Femur (tissue), 1 donor: ENCODE data around the gene C1QTNF9.
"Not testable (repeated sequence)": the region's sequence is repeated elsewhere in the genome, so short reads cannot be mapped to it uniquely, and the experiment has no call there.

Experiments used
- DNase-seq: peaks from one replicate; pipeline ENCODE4 v3.0.0-alpha.2; 2017

C1QTNF9 gene

DNA sequence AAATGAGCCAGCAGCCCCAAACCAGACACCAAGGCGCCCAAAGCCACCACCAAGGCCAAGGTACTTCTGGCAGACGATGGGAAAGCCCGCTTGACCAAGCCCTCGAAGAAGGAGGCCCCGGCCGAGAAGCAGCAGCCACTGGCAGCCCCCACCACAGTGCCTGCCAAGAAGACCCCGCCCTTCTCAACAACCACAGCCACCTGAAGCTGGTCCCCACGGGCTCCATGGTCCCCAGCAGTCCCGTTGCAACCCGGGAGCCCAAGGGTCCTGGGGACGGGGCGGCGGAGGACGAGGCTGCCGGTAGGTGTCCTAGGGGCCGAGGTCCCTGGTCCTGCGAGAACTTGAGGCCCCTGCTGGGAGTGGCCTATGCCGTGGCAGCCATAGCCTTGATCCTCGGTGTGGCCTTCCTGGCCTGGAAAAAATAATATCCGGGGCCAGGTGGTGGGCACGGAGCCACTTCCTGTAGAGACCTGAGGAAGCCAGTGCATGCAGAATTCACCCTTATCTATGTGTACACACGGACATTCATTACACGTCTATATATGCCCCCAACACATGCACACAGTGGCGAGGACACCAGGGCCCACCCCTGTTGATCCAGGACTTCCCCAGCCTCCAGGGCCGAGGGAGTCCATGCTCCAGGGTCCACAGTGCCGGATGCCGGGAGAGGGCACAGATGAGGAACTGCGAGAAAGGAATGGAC lies 13.8 kb downstream of the C1QTNF9 start:
- no peak for DNase-seq

DNA sequence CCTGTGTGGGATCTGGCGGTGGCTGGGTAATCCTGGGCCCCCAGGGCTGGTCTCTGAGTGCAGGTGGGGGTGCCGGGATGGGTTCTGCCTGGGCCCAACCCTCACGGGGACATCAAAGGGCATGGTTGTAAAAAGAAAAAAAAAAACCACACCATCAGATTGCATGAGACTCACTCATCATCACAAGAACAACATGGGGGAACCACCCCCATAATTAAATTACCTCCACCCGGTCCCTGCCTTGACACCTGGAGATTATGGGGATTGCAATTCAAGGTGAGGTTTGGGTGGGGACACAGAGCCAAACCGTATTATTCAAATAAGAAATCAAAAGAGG lies 14.3 kb downstream of the C1QTNF9 start:
- DNase-seq = no peak

- DNase-seq = not testable (repeated sequence)
These were observed 18.2 kb downstream of the C1QTNF9 start for GRCh38 chr13:24327598-24327997.

- no peak for DNase-seq
These were observed 18.8 kb downstream of the C1QTNF9 start for GRCh38 chr13:24328145-24328544.

DNA sequence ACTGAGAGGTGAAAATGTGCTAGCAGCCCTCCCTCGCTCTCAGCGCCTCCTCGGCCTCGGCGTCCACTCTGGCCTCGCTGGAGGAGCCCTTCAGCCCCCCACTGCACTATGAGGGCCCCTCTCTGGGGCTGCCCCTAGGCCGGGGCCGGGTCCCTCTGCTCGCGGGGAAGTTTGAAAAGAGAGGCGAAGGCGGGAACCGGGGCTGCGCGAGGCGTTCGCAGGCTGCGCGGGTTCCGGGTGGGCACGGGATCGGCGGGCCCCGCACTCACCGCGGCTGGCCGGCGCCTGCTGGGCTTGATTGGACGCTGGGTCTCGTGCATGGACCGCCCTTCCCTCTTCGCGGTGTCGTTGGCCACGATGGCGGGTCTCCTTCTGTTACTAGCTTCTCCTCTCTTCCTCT lies 29.3 kb downstream of the C1QTNF9 start:
- no peak for DNase-seq

GRCh38 chr13:24339937-24340607 lies 30.7 kb downstream of the C1QTNF9 start:
- no peak for DNase-seq

- no peak for DNase-seq
These were observed 31.2 kb downstream of the C1QTNF9 start for GRCh38 chr13:24340608-24340955.

DNA sequence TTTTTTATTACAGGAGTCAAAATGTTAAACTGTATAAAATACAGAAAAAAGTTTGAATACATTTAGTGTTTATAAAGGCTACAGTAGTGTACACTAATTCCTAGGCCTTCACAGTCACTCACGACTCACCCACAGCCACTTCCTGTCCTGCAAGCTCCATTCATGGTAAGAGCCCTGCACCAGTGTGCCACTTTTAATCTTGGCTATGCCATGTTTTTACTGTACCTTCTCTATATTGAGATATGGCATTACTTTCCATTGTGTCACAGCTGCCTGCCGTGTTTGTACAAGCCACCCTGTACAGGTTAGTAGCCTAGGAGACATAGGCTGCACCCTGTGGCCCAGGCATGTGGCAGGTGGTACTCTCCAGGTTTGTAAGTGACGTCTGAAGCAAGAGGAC lies 32.1 kb downstream of the C1QTNF9 start:
- DNase-seq = no peak

DNA sequence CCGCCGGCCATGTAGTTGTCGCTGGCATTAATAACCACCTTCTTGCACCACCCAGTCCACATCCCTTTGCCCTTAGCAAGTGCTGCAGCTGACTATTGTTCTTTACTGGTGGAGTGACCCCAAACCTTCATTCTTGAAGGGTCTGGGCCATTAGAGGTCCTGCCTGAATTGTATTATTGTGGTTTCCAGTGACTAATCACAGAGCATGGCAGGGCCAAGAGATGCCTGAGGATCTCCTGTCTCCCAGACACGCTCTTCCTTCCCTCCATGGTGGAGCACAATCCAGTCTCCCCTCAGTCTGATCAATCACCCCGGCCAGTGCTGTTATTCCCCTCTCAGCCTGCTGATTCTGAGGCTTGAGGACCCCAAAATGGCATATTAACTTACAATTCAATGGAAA lies 39.0 kb downstream of the C1QTNF9 start:
- DNase-seq = no peak

- no peak for DNase-seq
These were observed 39.6 kb downstream of the C1QTNF9 start for GRCh38 chr13:24348797-24349515.

DNA sequence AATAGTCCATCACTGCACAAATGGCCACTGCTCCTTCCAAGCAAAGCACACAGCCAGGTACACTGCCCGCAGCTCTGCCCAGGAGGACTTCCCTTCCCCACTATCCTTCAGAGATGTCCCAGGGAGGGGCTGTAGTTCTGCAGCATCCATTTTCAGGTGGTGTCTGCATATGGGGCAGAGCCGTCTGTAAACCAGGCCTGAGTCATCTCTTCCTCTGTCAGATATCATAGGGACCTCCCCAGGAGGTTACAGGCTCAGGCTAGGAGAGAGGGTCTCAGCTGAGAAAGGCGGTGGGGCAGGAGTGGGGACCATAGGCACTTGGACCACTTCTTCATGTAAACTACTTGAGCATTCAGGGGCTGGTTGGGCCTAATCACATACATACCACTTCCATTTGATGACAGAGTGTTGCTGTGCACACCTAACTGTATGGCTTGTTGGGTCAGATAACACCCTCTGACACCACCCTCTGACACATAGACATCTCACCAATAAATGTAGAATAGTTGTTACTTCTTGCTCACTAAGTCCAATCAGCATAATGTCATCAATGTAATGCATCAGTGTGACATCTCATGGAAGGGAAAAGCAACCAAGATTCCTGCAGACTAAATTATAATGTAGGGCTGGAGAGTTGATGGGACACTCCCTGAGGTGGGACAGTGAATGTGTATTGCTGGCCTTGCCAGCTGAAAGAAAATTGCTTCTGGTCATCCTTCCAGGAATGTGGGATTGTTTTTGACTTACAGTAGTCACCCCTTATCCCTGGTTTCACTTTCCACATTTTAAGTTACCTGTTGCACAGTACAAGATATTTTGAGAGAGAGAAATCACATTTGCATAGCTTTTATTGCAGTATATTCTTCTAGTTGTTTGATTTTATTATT lies 40.6 kb downstream of the C1QTNF9 start:
- not testable (repeated sequence) for DNase-seq

DNA sequence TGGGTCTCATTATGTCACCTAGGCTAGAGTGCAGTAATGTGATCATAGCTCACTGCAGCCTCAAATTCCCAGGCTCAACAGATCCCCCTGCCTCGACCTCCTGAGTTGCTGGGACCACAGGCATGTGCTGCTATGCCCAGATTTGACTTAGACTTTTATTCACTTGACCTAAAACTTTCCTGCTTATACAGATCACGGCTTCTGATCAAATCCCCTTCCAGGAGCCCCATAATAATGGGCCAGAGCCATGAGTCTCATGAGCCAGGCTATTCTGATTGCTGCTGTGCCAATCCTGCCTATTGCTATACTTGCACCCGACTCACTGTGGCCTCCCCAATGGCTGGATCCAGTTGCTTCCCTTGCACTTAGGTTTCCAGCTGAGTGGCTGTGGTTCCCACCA lies 42.0 kb downstream of the C1QTNF9 start:
- DNase-seq = no peak

DNA sequence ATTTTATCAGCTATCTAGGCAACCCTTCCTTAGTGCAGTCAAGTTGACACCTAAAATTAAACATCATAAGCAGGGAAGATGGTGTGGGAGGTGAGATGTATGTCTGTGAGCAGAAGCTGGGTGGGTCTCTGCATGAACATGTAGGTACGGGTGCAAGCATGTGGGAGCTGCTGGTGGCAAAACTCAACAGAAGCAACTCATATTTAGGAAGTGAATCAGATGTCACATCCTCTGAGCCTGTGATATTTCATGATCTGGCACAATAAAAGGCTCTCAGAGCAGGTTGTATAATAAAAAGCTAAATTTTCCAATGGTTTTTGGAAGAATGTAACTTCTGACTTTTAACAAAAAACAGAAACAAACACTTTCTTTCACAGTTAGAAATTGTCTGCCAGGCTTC lies 44.4 kb downstream of the C1QTNF9 start:
- no peak for DNase-seq

- DNase-seq = no peak
These were observed 45.7 kb downstream of the C1QTNF9 start for GRCh38 chr13:24355103-24355502.

DNA sequence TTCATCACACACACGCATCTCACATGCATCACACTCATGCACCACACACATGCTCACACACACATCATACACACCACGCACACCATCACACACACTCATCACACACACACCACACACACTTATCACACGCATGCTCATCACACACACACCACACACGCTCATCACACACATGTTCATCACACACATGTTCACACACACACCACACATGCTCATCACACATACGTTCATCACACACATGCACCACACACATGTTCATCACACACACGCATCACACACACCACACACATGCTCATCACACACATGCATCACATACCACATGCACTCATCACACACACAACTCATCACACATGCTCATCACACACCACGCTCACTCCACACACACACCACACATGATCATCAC lies 46.9 kb downstream of the C1QTNF9 start:
- no peak for DNase-seq

- DNase-seq = no peak
These were observed 47.5 kb downstream of the C1QTNF9 start for GRCh38 chr13:24356837-24357236.

DNA sequence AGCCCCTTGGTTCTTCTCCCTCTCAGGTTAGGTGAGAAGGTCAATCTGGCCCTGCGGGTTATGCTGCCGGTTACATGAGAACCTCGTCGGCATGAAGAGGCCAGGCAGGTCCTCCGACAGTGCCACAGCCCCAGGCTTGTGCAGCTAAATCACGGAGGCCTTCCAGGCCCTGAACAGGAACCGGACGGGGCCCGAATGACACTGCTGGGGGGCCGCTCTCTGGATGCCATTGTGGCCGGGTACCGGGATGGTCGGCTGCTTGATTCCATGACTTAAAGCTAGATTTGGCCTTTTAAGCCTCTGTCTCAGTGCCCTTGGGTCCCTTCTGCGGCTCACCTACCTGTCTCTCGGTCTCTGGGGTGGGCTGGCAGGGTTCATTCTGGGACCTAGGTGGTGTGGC lies 48.4 kb downstream of the C1QTNF9 start:
- DNase-seq = no peak

- not testable (repeated sequence) for DNase-seq
These were observed 49.5 kb downstream of the C1QTNF9 start for GRCh38 chr13:24358836-24359235.

GRCh38 chr13:24359252-24359651 lies 49.9 kb downstream of the C1QTNF9 start:
- DNase-seq = not testable (repeated sequence)

- DNase-seq = no peak
These were observed 50.7 kb downstream of the C1QTNF9 start for GRCh38 chr13:24360106-24360505.

- no peak for DNase-seq
These were observed 51.7 kb downstream of the C1QTNF9 start for GRCh38 chr13:24361113-24361512.

- no peak for DNase-seq
These were observed 52.5 kb downstream of the C1QTNF9 start for GRCh38 chr13:24361852-24362366.

- DNase-seq = no peak
These were observed 53.1 kb downstream of the C1QTNF9 start for GRCh38 chr13:24362435-24362952.
